ENCODE results near the gene PPFIA2.

The PPFIA2 gene

GRCh38 chr12:81255456-81255855, 503.7 kb downstream of the PPFIA2 start:
- no peak for DNase-seq

GRCh38 chr12:81253360-81253759, 505.8 kb downstream of the PPFIA2 start:
- no peak for DNase-seq

GRCh38 chr12:81252228-81252627, 506.9 kb downstream of the PPFIA2 start:
- no peak for DNase-seq

GRCh38 chr12:81249976-81250375, 509.2 kb downstream of the PPFIA2 start:
- no peak for DNase-seq

- DNase-seq, result peak; percentile 82
These were observed 513.1 kb downstream of the PPFIA2 start for GRCh38 chr12:81245907-81246570.

- DNase-seq, result no peak
These were observed 513.7 kb downstream of the PPFIA2 start for GRCh38 chr12:81245458-81245857.

- peak; percentile 89 for DNase-seq
These were observed 527.4 kb downstream of the PPFIA2 start for GRCh38 chr12:81231574-81232368.

GRCh38 chr12:81229759-81230158, 529.4 kb downstream of the PPFIA2 start:
- peak; percentile 74 for DNase-seq

- DNase-seq, result no peak
These were observed 534.5 kb downstream of the PPFIA2 start for GRCh38 chr12:81224626-81225025.

GRCh38 chr12:81222846-81223592, 536.1 kb downstream of the PPFIA2 start:
- DNase-seq, result no peak

GRCh38 chr12:81221681-81222080, 537.5 kb downstream of the PPFIA2 start:
- DNase-seq, result no peak

- DNase-seq, result no peak
These were observed 542.4 kb downstream of the PPFIA2 start for GRCh38 chr12:81216739-81217138.

- DNase-seq, result no peak
These were observed 546.0 kb downstream of the PPFIA2 start for GRCh38 chr12:81212996-81213696.

- DNase-seq, result no peak
These were observed 547.8 kb downstream of the PPFIA2 start for GRCh38 chr12:81211306-81211705.

GRCh38 chr12:81209772-81210225, 549.4 kb downstream of the PPFIA2 start:
- peak; percentile 91 for DNase-seq

GRCh38 chr12:81209012-81209411, 550.1 kb downstream of the PPFIA2 start:
- DNase-seq, result peak; percentile 37

GRCh38 chr12:81208187-81208911, 550.8 kb downstream of the PPFIA2 start:
- DNase-seq, result peak; percentile 76

Data from NCI-H146 (cell line).